Anterior cingulate cortex (tissue), 58 donors: Measurements from ENCODE around the gene PAGE1.
"Not testable (repeated sequence)": the region's sequence is repeated elsewhere in the genome, so short reads cannot be mapped to it uniquely, and the experiment has no call there.

Source experiments
- DNase-seq, 58 donors: peaks; one replicate each; lab custom pipeline; 2025; lab: John Stamatoyannopoulos, UW

Gene PAGE1, protein sequence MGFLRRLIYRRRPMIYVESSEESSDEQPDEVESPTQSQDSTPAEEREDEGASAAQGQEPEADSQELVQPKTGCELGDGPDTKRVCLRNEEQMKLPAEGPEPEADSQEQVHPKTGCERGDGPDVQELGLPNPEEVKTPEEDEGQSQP

DNA sequence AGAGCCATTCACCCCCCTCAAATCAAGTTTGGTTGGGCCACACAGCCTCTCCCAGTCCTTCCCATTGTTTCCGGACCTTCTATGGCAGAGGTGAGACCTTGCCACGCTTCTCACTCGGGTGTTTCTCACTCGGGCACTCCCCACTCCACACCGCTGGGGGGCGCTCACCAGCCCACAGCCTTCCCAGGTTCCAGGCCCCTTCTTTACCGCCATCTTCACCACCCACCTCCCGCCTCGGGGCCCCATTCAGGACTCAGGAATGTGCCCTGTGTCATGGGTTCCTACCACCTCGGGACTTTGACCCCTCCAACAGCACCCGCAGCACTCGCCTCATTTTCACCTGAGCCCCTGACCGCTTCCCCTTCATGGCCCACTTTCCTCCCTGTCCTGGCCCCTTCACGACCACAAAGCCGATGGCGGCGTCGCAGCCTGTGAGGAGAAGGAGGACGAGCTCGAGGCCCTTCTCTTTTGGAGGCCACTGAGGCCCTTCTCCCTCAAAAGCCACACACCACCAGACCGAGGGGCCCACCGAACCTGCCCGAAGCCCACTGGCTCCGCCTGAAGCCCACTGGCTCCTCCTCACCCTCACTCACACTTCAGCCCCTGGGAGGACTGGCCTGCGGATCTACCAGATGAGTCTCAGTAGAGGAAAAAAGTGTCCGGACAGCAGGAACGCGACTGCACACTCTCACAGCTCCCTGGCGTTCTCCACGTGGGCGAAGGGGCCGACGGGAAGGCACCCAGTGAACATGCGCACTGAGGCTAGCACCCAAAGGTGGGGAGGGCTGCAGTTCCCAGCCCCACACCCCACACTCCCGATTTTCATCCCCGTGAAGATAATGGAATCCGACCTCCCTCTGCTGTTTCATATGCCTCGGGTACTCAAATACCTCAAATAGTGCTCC, at the start of gene PAGE1:
PAGE1 (minus strand) TSS at position 709 of the 905 bp plus-strand sequence. CDS start 1,214 bp downstream, outside the sequence.
- DNase-seq = no peak

DNA sequence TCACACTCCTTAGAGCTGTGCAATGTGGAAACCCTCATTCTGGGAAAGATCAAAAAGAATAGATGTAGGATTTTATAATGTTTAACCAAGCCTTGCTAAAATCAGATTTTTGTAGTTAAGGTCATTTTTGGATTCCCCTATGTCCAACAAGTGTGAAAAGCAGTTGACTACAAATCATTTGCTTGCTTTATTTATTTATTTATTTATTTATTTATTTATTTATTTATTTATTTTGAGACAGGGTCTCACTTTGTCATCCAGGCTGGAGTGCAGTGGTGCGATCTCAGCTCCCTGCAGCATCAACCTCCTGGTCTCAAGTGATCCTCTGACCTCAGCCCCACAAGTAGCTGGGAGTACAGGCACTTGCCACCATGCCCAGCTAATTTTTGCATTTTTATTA, 45.7 kb upstream of the PAGE1 start:
- DNase-seq = not testable (repeated sequence)

DNA sequence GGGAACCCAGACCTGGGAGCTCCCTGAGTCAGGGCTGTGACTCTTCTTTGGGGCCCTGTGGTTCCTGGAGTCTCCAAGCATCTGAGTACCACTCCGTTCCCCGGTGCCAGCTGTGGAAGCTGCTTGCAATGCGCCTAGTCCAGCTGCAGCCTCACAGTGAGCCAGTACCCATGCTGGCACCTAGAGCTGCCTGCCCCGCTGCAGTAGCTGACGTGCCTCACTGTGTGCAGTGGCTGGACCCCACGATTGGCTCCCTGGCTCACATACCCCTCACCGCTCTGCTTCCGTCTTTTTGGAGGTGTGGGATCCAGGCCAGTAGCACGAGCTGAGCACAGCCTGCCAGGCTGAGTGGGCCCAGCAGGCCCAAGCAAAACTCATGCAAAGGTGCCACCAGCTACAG, 32.1 kb upstream of the PAGE1 start:
- no peak for DNase-seq

DNA sequence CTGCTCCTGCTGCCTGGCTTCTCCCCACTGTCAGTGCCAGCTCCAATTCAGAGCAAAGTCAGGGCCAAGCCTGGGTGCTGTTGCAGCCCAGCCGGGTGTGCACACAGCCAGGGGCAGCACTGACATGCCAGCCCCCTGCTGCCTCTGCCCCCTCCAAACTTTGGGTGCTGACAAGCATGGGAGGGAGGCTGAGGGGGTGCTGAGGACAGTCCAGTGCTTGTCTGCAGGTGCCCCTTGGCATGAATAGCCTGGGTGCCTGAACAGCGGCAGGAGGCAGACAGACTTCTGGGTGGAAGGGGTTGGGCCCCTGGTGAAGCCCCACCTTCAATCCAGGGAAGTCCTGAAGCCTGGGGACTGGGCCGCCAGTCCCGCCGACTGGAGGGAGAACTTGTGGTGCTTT, 31.2 kb upstream of the PAGE1 start:
- no peak for DNase-seq

DNA sequence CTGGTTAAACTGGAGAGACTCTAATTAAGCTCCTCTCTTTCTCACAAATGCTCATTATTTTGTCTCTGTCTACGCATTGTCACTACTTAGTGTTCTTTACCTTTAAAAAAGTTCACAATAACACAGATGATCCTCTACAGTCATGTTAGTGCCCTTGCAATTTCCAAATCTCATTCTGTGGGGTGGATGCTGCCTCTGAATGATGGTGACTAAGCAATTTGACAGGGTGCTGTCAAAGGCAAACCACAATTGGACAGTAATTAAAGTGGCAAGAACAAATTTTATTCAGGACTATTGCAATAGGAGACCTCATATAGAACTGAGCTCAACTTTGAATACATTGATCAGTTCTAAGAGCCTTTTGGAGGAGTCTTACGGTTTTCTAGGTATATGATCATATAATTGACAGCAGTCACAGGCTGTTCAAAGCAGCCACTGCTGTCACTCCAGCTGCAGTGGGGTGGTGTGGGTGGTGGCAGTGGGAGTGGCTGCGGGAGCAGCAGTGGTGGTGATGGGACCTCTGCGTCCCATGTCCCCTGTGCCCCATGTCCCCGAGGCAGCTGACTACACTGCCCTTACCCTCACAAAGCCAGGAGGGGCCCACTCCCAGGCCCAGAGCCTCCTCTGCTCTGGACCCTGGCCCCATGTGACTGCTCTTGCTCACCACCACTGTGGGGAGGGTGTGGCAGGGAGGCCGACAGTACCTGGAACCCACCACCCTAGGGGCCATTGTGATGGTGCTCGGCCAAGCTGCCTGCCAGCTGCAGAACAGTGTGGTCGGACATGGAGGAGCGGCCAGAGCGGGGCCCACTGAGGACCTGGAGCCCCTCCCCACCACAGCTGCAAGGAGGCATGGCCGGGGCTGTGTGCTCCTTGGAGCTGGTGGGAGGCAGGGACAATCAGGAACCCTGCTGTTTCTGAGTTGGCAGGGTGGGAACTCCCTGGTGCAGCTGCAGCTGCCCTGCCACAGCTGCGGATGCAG, 30.4 kb upstream of the PAGE1 start:
- DNase-seq = no peak

DNA sequence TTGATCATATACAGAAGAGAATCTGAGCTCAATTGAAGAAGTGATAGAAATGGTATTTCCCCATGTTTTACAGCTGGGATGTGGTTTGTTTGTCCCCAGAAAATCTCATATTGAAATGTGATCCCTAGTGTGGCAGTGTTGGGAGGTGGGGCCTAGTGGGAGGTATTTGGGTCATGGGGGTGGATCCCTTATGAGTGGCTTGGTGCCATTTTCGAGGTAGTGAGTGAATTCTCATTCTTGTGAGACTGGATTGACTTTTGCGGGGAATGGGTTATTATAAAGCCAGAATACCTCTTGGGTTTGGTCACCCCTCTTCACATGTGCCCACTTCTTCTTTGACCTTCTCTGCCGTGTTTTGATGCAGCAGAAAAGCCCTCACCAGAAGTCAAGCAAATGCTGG, 29.6 kb upstream of the PAGE1 start:
- DNase-seq = no peak

DNA sequence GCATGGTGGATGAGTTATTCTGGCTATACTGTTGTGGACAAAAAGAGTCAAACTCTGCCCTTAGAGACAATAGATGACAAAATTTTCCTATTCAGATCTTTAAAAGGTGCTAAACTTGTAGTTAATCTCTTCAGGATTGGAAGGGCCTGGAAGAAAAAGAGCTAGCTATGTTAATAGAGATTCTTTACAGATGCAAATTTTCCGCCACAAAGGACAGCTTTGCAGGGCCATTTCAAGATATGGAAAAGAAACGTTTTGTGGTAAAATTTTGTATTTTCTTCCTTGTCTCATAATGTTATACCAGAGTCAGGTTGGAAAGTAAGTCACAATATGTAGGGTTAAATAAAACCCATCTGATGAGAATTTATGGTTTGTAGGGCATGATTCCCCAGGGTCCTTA, 24.3 kb upstream of the PAGE1 start:
- not testable (repeated sequence) for DNase-seq

DNA sequence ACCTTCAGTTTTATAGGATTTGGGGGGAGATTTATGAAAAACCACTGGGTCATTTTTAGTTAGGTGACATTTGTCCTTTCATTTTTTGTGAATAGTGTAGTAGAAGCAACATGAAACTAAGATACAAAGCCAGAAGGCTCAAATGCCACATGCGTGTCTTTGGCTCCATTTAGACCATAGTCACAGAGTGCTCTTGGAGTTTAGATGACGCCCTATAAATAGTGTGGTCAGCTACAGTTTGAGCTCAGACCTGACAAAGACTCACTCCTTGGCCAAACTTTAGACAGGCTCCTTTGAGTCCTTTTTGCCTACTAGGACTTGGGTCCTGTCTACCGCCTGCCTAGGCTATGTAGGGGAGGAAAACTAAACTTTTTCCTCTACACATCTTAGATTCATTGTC, 16.8 kb upstream of the PAGE1 start:
- DNase-seq = no peak

DNA sequence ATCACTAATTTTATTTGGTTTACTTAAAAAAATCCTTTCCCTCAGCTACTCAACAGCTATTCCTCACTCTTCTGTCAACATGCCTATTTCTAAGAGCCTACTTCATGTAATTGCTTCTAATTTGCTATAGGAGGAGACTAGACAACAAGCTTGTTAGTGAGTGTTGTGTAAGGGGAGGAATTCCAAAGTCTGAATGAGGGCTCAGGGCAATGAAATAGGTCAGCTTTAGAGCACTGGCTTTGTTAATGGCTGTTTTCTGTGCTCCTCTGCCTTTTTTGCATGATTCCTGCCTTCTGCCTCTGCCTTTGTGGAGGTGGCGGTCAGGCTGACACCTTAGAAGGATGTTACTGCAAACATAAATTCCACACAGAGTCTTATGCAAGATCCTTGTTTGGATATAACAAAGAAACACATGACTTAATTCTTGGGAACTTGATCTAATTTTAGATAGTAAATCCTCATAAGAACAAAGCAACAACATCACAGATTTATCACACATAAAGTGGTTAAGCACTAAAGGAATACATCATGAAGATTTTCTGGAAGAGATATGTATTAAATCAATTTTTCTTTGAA, 15.0 kb upstream of the PAGE1 start:
- peak in 2 of 58 donors; percentile 0 to 1 for DNase-seq

DNA sequence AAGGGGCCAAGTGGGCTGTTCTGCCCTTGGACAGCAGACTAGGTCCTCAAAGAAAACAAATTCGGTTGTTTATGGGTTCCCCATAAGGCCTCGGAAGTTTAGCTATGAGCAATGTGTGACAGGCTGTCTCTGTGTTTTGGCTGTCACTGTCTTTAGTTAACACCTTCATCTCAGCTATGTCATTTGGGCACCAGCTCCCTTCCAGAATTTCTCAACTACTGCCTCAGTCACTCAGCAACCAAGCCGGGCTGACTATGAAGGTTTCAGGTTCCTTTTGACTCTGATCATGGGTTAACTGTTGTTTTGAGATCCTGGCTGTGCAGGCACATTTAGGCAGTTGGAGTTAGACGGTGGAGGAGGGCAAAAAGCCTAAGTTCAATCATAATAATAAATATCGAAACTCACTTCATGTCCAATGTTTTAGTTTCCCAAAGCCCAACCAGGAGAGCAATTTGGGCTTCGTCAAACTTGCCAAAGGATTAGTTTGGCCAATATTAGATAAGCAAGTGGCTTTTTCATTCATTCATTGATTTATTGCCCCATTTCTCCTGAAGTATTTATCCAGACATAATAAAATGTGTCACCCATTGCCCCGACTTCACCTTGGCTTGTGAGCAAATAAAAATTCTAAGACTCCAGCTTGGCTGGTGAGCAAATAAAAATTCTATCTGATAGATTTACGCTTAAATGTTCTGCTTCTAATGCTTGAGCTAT, 9.1 kb upstream of the PAGE1 start:
- no peak for DNase-seq

DNA sequence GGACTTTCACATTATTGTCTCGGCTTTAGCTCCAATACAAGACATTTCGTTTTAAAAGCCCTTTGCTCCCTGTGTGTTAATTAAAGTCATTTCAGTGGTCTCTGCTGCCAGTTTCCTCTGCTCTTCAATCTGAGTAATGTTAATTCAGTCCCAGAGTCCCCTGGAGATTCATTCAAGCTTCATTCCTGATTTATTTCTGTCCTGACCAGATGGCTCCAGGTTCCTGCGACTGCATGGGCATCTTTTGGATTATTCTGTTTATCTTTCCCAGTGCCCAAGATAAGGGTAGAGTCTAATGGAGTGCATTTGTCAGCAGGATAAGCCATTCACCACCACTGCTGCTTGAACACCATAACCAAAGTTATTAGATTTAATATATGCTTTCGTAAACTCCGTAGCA, 6.1 kb upstream of the PAGE1 start:
- DNase-seq = no peak

DNA sequence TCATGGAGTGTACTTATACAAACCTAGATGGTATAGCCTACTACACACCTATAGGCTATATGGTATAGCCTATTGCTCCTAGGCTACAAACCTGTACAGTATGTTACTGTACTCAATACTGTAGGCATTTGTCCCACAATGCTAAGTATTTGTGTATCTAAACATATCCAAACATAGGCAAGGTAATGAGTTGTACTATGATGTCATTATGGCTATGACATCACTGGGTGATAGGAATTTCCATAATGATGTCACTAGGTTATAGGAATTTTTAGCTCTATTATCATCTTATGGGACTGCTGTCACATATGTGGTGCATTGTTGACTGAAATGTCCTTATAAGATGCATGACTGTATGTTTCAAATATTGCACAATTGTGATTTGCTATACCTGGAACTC, 5.5 kb upstream of the PAGE1 start:
- DNase-seq = no peak

DNA sequence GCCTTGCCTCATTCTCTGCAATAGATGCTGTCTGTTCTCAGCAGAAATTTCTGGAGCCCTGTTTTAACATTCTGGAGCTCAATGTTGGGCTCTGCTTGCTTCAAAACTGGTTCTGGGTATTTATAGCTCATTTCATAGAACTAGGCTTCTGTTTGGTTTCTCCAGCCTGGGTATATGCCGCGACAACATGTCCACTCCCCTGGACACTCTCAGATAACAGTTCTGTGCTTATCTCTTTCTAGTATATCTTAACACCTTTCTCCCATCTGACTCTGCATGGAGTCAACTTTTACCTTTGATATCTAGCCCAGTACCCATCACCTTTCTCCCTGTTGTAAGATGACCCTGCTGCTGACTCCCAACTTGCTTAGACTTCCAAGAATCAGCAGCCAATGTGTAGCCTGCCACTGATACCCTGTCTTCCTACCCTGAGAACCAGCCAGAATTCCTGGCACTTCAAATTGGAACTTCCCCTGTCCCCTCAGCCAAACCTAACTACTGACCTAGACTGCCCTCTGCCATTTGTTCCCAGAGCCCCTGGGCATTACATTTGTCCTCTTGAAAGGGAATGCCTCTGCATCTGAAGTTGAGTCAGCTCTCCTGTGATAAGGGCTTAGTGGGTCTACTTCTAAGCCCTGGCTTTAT, 20.6 kb downstream of the PAGE1 start:
- DNase-seq = no peak

DNA sequence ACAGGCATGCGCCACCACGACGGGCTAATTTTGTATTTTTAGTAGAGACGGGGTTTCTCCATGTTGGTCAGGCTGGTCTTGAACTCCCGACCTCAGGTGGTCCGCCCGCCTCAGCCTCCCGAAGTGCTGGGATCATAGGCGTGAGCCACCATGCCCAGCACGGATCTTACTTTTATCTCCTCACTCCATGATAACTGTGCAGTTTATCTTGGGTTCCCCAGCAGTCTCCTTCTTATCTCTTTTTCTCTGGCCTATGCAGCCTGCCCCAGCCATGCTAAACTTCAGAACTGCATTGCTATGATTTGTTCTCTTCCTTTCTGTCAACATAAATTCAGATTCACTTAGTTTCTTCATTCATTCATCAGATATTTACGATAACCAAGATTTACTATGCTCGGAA, 22.4 kb downstream of the PAGE1 start:
- no peak for DNase-seq

DNA sequence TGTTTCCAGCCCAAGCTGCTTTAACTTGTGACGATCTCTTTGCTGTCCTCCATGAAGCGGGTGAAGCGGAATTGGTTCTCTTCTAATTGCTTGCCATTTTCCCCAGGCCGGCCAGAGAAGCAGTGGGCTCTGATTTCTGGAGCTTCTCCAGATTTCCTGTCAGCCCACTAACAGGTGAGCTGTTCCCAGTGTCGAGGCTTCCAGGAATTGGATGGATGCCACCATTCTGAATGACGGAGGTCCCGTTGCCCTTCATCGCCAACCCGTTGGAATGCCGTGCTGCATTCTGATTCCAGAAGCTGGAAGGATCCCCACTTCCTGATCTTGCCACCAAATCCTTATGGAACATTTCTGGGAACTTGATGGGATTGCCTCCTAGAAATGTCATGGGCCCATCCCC, 31.0 kb downstream of the PAGE1 start:
- DNase-seq = no peak

DNA sequence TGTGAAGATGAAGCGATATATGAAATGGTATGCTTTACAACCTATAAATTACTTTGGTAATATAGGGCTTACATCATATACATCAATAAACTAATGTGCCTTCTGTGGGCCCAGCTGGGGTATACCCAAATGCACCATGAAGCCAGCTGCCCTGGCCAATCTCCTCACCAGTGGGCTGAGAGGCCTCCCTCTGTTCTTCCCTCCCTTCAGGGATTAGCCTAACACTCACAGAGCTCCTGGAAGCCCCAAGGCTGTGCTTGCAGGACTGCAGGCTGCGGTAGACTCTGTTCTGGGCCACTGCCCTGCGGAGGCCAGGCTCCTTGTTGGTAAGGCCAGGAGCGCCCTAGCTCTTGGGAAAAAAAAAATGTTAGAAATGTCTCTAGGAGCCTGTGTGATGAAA, 33.9 kb downstream of the PAGE1 start:
- no peak for DNase-seq

DNA sequence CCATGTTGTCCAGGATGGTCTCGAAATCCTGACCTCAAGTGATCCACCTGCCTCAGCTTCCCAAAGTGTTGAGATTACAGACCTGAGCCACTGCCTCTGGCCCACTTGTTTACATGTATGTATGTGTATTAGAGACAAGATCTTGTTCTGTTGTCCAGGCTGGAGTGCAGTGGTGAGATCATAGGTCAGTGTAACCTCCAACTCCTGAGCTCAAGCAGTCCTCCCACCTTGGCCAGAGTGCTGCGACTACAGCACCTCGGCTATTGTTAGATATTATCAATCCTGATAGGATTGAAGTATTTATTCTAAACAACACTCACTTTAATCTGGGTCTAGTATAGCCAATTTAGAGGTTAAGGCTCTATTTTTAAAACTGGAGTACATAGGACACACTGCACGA, 36.0 kb downstream of the PAGE1 start:
- no peak for DNase-seq

DNA sequence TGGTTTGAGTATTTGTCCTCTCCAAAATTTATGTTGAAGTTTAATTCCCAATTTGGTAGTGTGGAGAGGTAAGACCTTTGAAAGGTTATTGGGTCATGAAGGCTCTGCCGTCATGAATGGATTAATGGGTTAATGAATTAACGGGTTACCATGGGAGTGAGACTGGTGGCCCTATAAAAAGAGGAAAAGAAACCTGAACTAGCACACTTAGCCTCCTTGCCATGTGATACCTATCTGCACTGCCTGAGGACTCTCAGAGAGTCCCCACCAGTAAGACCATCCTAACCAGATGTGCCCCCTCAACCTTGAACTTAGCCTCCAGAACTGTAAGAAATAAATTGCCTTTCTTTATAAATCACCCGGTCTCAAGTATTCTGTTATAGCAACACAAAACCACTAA, 39.3 kb downstream of the PAGE1 start:
- no peak for DNase-seq

DNA sequence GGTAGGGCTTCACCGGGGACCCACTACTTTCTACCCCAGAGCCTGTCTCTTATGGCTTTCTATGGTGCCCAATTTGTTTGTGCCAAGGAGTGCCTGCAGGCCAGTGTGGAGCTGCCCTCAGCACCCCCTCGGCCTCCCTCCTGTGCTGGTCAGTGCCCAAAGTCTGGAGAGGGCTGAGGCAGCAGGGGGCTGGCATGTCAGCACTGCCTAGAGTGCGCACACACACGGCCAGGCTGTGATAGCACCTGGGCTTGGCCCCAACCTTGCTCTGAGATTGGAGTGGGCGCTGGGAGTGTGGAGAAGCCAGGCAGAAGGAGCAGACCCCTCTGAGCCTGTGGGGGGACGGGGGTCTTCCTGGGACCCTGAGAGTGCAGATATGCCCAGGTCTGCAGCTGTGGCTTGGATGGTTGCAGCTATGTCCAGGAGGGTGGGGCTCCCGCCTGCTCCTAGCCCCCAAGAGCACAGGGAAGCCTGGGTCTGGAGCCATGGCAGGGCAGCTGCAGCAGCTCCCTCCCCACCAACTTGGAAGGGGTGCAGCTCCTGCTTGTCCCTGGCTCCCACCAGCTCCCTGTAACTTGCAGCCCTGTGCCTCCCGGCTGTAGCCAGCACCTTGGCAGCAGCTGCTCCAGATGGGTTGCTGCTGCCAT, 50.7 kb downstream of the PAGE1 start:
- DNase-seq = no peak
